Activated T-cell treated with anti-CD3 and anti-CD28 coated beads, Interleukin-2, amount 50 U/mL, for 72 hours (primary cell): ENCODE data around the gene CHL1. TPM values are rescaled to one million over a fixed set of nuclear protein-coding genes. Genes with fewer than 3 reads are reported as not detected.

Experiments
- ATAC-seq, 2 donors: fragments of 150-1000 bp; cut with Tn5 transposase; replicated peaks in 1 of 2; 2 replicates each; pipeline ENCODE4 v1.10.0; 2021; ENCODE audit warnings: moderate library complexity in 2 of 2, mild to moderate bottlenecking in 1 of 2
- DNase-seq, 2 donors: peaks; one replicate each; pipeline ENCODE4 v3.0.0; 2021 to 2022; ENCODE audit warnings: mixed read lengths in 1 of 2
- H3K27ac Mint-ChIP-seq: one replicate; pipeline ENCODE4 v1.8.0; 2022; ENCODE audit warnings: mild to moderate bottlenecking, moderate library complexity, mixed read lengths
- H3K27me3 Mint-ChIP-seq: one replicate; pipeline ENCODE4 v1.8.0; 2022; ENCODE audit warnings: low read depth, mixed read lengths
- H3K36me3 Mint-ChIP-seq, 2 donors: one replicate each; pipeline ENCODE4 v1.8.0; 2022; ENCODE audit warnings: mixed read lengths in 2 of 2, mild to moderate bottlenecking in 1 of 2; ENCODE audit not compliant: insufficient read depth in 2 of 2
- H3K4me1 Mint-ChIP-seq: one replicate; pipeline ENCODE4 v1.8.0; 2022; ENCODE audit warnings: low read depth, mixed read lengths
- H3K4me3 Mint-ChIP-seq, 2 donors: one replicate each; pipeline ENCODE4 v1.8.0; 2022; ENCODE audit warnings: mild to moderate bottlenecking in 2 of 2, mixed read lengths in 2 of 2, moderate library complexity in 2 of 2
- H3K9me3 Mint-ChIP-seq, 2 donors: one replicate each; pipeline ENCODE4 v1.8.0; 2022; ENCODE audit warnings: mixed read lengths in 2 of 2
- total RNA-seq, 2 donors: library from RNA; stranded (reverse); gene quantifications; one replicate each; pipeline ENCODE4 v1.2.3, GENCODE V29; 2022

CHL1 gene
- total RNA-seq, 2 donors from 2014 or later = not detected

DNA sequence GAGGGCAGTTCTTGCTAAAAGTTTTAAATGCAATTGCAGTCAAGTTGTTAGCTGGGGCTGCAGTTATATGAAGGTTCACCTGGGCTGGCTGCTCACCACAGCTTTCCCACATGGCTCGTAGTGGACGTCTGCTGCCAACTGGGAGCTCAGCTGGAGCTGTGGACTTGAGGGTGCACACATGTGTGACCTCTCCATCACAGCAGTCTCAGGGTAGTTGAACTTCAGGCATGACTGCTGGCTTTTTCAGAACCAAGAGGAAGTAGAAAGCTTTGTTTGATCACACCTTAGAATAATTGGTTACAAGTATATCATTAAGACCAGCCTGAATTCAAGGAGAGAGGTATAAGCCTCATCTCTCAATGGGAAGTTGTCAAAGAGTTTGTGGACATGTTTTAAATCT, 74.1 kb downstream of the CHL1 start:
- Mint-ChIP-seq H3K36me3 (no peaks in the 10 kb centered on the region), H3K4me3 (peak overlapping the region in 1 of 2 donors; percentile 19), H3K4me1 (no peaks in the 10 kb centered on the region), H3K27me3 (no peaks in the 10 kb centered on the region), H3K9me3 (peaks cover 5 to 11% of the 10 kb centered on the region in 2 donors), H3K27ac (no peak overlapping the region)
- DNase-seq (no peak), ATAC-seq (no peak)

DNA sequence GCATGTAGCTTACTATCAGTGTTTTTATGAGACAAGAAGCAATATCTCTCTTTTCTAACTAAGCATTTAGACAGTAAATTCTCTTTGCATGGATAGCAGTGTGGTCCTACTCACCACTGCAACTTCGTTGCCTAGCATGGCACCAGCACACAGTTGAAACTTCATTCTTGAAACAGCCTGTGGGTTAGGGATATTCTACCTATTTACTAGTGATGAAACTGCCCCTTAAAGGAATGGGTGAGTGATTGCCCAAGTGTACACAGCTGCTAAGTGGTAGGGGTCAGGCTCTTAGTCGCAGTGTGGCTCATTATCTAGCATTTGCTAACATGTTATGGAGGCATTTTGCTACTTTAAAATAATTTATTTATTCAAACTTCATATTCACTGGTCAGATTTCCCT, 78.4 kb downstream of the CHL1 start:
- no peak for ATAC-seq
- no peaks in the 10 kb centered on the region for H3K36me3 Mint-ChIP-seq
- no peak overlapping the region for H3K27ac Mint-ChIP-seq
- DNase-seq = no peak
- H3K9me3 Mint-ChIP-seq = peaks cover 2 to 10% of the 10 kb centered on the region in 2 donors
- no peaks in the 10 kb centered on the region for H3K4me1 Mint-ChIP-seq
- no peak overlapping the region for H3K4me3 Mint-ChIP-seq
- H3K27me3 Mint-ChIP-seq = no peaks in the 10 kb centered on the region

- DNase-seq (no peak), ATAC-seq (no peak)
- Mint-ChIP-seq H3K27ac (no peak overlapping the region), H3K4me3 (no peak overlapping the region), H3K4me1 (no peaks in the 10 kb centered on the region), H3K36me3 (no peaks in the 10 kb centered on the region), H3K9me3 (peaks cover 7% of the 10 kb centered on the region in 2 donors), H3K27me3 (no peaks in the 10 kb centered on the region)
Measured at GRCh38 chr3:277873-278272, 81.3 kb downstream of the CHL1 start.

DNA sequence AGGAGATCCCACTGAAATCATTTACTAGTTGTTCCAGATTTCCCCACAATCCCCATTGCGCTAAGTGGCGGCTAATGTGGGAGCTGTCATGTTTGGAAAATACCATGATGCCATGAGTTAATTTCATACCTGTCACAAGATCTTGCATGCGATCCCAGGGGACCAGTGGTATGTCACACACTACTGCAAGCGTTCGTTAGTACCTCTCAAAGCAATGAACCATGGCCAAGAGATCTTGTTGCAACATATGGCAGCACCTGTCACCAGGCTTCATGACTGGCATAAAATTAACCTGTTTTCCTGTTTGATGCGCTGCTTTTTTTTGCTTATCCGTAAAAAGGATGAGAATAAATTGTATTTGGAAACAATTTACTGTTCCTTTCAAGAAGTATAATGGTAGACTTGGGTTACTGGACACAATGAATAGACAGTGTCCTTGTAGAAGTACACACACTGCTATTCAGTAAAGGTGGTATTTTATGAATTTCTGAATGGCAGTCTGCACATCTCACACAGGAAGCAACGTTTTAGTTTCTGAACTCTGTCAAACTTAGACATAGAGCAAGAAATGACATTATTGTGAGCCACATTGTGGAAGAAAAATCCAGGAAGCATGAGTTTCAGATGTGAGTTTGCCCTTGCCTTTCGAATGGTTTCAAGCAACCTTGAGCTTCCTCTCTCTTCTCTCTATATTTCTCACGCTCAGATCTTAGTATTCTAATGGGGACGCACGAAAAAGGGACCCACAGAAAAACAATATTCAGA, 81.9 kb downstream of the CHL1 start:
- no peaks in the 10 kb centered on the region for H3K36me3 Mint-ChIP-seq
- no peak overlapping the region for H3K27ac Mint-ChIP-seq
- peaks cover 6 to 7% of the 10 kb centered on the region in 2 donors for H3K9me3 Mint-ChIP-seq
- no peak overlapping the region for H3K4me3 Mint-ChIP-seq
- no peaks in the 10 kb centered on the region for H3K27me3 Mint-ChIP-seq
- DNase-seq (no peak), ATAC-seq (no peak)
- H3K4me1 Mint-ChIP-seq = no peaks in the 10 kb centered on the region

DNA sequence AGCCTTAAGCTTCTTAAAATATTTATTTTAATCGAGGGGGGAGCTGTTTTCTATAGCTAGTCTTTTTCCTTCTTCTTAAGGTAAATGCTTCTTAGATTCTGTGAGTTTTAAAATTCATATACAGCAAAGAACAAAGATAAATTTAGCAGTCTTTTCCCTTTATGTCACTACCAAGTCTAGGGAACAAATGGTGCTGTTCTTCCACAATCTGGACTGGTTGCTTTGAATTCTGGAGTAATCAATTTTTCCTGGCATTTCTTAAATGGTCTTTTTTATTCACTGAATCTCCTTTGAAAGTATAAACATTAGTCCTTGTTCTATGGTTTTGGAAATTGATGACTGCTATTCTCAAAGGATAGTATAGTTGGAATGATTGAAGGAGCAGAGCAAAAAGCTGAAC, 82.8 kb downstream of the CHL1 start:
- ATAC-seq (no peak), DNase-seq (no peak)
- Mint-ChIP-seq H3K27ac (no peak overlapping the region), H3K9me3 (peaks cover 2 to 5% of the 10 kb centered on the region in 2 donors), H3K27me3 (no peaks in the 10 kb centered on the region), H3K36me3 (no peaks in the 10 kb centered on the region), H3K4me3 (no peak overlapping the region), H3K4me1 (no peaks in the 10 kb centered on the region)

GRCh38 chr3:280681-281080, 84.1 kb downstream of the CHL1 start:
- no peaks in the 10 kb centered on the region for H3K4me1 Mint-ChIP-seq

GRCh38 chr3:284322-284721, 87.8 kb downstream of the CHL1 start:
- Mint-ChIP-seq H3K4me1 (no peaks in the 10 kb centered on the region), H3K27ac (no peak overlapping the region), H3K9me3 (peaks cover 2 to 5% of the 10 kb centered on the region in 2 donors), H3K4me3 (no peak overlapping the region), H3K27me3 (no peaks in the 10 kb centered on the region), H3K36me3 (no peaks in the 10 kb centered on the region)
- DNase-seq = no peak
- no peak for ATAC-seq

More at GRCh38 chr3:280681-281080, 84.1 kb downstream of the CHL1 start:
- no peak overlapping the region for H3K27ac Mint-ChIP-seq
- DNase-seq (no peak), ATAC-seq (no peak)
- peaks cover 2 to 5% of the 10 kb centered on the region in 2 donors for H3K9me3 Mint-ChIP-seq
- no peaks in the 10 kb centered on the region for H3K36me3 Mint-ChIP-seq
- H3K4me3 Mint-ChIP-seq = no peak overlapping the region
- H3K27me3 Mint-ChIP-seq = no peaks in the 10 kb centered on the region

- Mint-ChIP-seq H3K27me3 (no peaks in the 10 kb centered on the region), H3K36me3 (no peaks in the 10 kb centered on the region), H3K4me1 (no peaks in the 10 kb centered on the region), H3K4me3 (no peak overlapping the region), H3K27ac (no peak overlapping the region), H3K9me3 (no peaks in the 10 kb centered on the region)
- no peak for DNase-seq
- ATAC-seq = no peak
Measured at GRCh38 chr3:288417-288816, 91.9 kb downstream of the CHL1 start.

DNA sequence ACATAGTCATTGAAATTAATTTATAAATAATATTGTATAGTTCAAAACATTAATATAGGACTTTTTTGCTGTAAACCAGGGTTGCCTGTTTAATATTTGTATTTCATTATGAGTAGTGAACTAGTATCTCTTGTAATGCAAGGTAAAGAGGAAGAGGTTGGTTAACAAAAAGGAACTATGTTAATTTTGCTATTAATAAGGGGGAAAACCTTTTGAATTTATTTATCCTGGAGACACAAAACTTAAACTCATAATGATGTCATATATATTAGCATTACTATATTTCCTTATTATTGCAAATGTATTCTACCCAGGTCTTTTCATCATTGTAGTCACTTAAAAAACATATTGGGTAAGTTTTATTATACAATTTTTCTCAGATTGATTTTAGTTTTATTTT, 94.5 kb downstream of the CHL1 start:
- no peaks in the 10 kb centered on the region for H3K36me3 Mint-ChIP-seq
- H3K9me3 Mint-ChIP-seq = peaks cover 0 to 1% of the 10 kb centered on the region in 2 donors

DNA sequence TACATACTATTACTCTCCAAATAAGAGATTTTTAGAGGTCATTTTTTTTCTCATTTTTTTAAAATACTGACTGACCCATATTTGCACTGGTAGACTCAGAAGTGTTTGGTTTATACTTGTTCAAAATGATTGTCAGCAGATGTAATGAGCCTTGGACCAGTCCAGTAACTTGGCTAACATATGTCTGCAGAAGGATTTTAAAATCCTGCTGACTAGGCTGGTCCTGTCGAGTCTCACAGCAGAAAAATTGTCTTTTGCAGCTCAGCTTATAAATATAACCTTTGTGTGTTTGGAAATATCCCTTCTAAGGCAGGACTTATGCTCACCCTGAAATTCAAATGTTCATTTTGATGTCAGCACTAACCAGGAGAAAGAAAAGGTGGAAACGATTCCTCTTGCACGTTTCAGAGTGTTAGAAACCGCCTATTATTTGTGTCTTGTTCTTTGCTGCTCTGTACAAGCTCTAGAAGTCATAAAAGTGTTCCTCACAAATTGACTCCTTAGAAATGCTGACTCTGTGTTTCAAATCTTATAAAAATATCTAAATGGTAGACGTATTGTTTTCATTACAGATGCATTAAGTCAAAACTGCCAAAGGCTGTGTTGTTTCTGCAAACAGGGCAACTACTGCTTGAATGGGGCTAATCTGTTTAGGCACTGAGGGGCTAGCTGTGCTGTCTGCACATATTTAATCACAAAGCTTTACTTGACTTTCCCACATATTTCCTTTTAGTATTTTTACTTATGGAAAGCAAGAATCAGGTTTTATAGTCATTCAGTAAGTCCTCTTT, 95.3 kb downstream of the CHL1 start:
- DNase-seq = no peak
- H3K36me3 Mint-ChIP-seq = no peaks in the 10 kb centered on the region
- H3K27ac Mint-ChIP-seq = no peak overlapping the region
- no peaks in the 10 kb centered on the region for H3K27me3 Mint-ChIP-seq
- ATAC-seq = no peak
- no peaks in the 10 kb centered on the region for H3K4me1 Mint-ChIP-seq
- H3K9me3 Mint-ChIP-seq = peaks cover 1 to 2% of the 10 kb centered on the region in 2 donors
- H3K4me3 Mint-ChIP-seq = no peak overlapping the region

More for the DNA sequence above, 94.5 kb downstream of the CHL1 start:
- ATAC-seq = no peak
- Mint-ChIP-seq H3K27me3 (no peaks in the 10 kb centered on the region), H3K4me3 (no peak overlapping the region), H3K27ac (no peak overlapping the region), H3K4me1 (no peaks in the 10 kb centered on the region)
- no peak for DNase-seq

DNA sequence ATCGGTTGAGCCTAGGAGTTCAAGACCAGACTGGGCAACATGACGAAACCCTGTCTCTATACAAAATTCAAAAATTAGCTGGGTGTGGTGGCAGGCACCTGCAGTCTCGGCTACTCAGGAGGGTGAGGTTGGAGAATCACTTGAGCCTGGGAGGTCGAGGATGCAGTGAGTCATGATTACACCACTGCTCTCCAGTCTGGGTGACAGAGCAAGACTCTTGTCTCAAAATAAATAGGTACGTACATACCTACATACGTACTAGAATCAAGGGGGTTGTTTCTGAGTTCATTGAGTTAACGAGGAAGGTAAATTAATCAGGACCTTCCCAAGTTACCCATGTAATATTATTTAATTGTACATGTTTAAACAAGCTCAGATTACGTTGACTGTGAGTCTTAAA, 97.5 kb downstream of the CHL1 start:
- no peak for ATAC-seq
- H3K9me3 Mint-ChIP-seq = peaks cover 1 to 4% of the 10 kb centered on the region in 2 donors
- no peaks in the 10 kb centered on the region for H3K27me3 Mint-ChIP-seq

DNA sequence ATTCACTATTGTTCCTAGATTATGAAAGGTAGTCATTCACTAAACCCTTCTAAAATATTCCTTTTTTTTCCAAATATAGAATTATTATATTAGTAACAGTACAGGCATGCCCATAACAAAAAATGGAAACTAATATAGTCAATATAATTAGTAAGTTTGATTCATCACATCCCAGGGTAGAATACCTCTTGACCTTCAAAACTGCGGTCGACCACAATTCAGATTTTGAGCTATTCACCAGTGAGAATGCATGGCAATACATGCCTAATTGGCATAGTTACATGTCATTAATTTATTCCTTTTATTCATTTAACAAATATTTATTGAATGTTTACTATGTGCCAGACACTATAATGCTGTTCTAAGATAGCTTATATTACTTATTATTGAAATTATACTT, 98.0 kb downstream of the CHL1 start:
- H3K36me3 Mint-ChIP-seq = no peaks in the 10 kb centered on the region
- no peak overlapping the region for H3K27ac Mint-ChIP-seq
- no peaks in the 10 kb centered on the region for H3K27me3 Mint-ChIP-seq
- H3K9me3 Mint-ChIP-seq = peaks cover 1 to 4% of the 10 kb centered on the region in 2 donors
- H3K4me3 Mint-ChIP-seq = no peak overlapping the region
- H3K4me1 Mint-ChIP-seq = no peaks in the 10 kb centered on the region
- no peak for DNase-seq
- no peak for ATAC-seq

More for the DNA sequence above, 97.5 kb downstream of the CHL1 start:
- H3K4me1 Mint-ChIP-seq = no peaks in the 10 kb centered on the region
- H3K4me3 Mint-ChIP-seq = no peak overlapping the region
- no peak overlapping the region for H3K27ac Mint-ChIP-seq
- DNase-seq = no peak
- H3K36me3 Mint-ChIP-seq = no peaks in the 10 kb centered on the region

GRCh38 chr3:295166-295565, 98.6 kb downstream of the CHL1 start:
- DNase-seq = no peak
- no peaks in the 10 kb centered on the region for H3K36me3 Mint-ChIP-seq
- no peak for ATAC-seq
- H3K27me3 Mint-ChIP-seq = no peaks in the 10 kb centered on the region
- no peak overlapping the region for H3K27ac Mint-ChIP-seq
- no peaks in the 10 kb centered on the region for H3K4me1 Mint-ChIP-seq
- no peak overlapping the region for H3K4me3 Mint-ChIP-seq
- peaks cover 4 to 5% of the 10 kb centered on the region in 2 donors for H3K9me3 Mint-ChIP-seq
